SK-N-SH treated with all-trans-retinoic acid at 6 μM for 48 hours (cell line): ENCODE measurements around the gene TMEM132D.

ENCODE experiments used
- ATAC-seq: fragments of 200-7000 bp; cut with Tn5 transposase; 3 replicates; pipeline ENCODE4 v1.9.1; 2020; ENCODE audit warnings: mild to moderate bottlenecking, moderate library complexity
- ARNTL ChIP-seq: fragments of 450-650 bp; formaldehyde crosslinking; IDR thresholded peaks from 2 replicates; pipeline ENCODE4 v1.5.0; 2020; ENCODE audit warnings: low read depth, mild to moderate bottlenecking, moderate library complexity, borderline replicate concordance
- BACH2 ChIP-seq: fragments of 250-450 bp; sonication (Bioruptor Pico); IDR thresholded peaks from 2 replicates; pipeline ENCODE4 v1.9.0; 2021; ENCODE audit warnings: mild to moderate bottlenecking, borderline replicate concordance
- CSDC2 ChIP-seq: fragments of 250-450 bp; sonication (Bioruptor Pico); IDR thresholded peaks from 2 replicates; pipeline ENCODE4 v1.5.0; 2020; ENCODE audit warnings: mild to moderate bottlenecking, moderate library complexity
- CSRNP3 ChIP-seq: fragments of 250-450 bp; sonication (Bioruptor Pico); IDR thresholded peaks from 2 replicates; pipeline ENCODE4 v1.5.1; 2021; ENCODE audit warnings: mild to moderate bottlenecking, moderate library complexity
- ESRRG ChIP-seq: fragments of 250-450 bp; sonication (Bioruptor Pico); IDR thresholded peaks from 2 replicates; pipeline ENCODE4 v1.6.1; 2021; ENCODE audit warnings: mild to moderate bottlenecking
- ISL1 ChIP-seq: fragments of 250-450 bp; sonication (Bioruptor Pico); IDR thresholded peaks from 2 replicates; pipeline ENCODE4 v2.1.2; 2022; ENCODE audit warnings: mild to moderate bottlenecking, moderate library complexity
- OSR1 ChIP-seq: fragments of 250-450 bp; sonication (Bioruptor Pico); IDR thresholded peaks from 2 replicates; pipeline ENCODE4 v1.8.0; 2022; ENCODE audit warnings: moderate library complexity, mild to moderate bottlenecking, inconsistent platforms
- PATZ1 ChIP-seq: fragments of 250-450 bp; sonication (Bioruptor Pico); IDR thresholded peaks from 2 replicates; pipeline ENCODE4 v1.8.0; 2020; ENCODE audit warnings: mild to moderate bottlenecking, moderate library complexity, borderline replicate concordance
- POU6F1 ChIP-seq: fragments of 250-450 bp; sonication (Bioruptor Pico); IDR thresholded peaks from 2 replicates; pipeline ENCODE4 v1.8.0; 2021; ENCODE audit warnings: low read depth, mild to moderate bottlenecking, moderate library complexity, borderline replicate concordance
- PPARA ChIP-seq: fragments of 250-450 bp; sonication (Bioruptor Pico); IDR thresholded peaks from 2 replicates; pipeline ENCODE4 v1.5.0; 2020; ENCODE audit warnings: mild to moderate bottlenecking, borderline replicate concordance
- RARB ChIP-seq: fragments of 250-450 bp; sonication (Bioruptor Pico); IDR thresholded peaks from 2 replicates; pipeline ENCODE4 v1.8.0; 2021; ENCODE audit warnings: mild to moderate bottlenecking, moderate library complexity
- SNAI2 ChIP-seq: fragments of 250-450 bp; sonication (Bioruptor Pico); IDR thresholded peaks from 2 replicates; pipeline ENCODE4 v1.5.0; 2020; ENCODE audit warnings: mild to moderate bottlenecking, moderate library complexity
- TCF4 ChIP-seq: fragments of 250-450 bp; sonication (Bioruptor Pico); IDR thresholded peaks from 2 replicates; pipeline ENCODE4 v1.8.0; 2021; ENCODE audit warnings: mild to moderate bottlenecking, moderate library complexity, borderline replicate concordance
- TOX ChIP-seq: fragments of 250-450 bp; sonication (Bioruptor Pico); IDR thresholded peaks from 2 replicates; pipeline ENCODE4 v1.8.0; 2021; ENCODE audit warnings: mild to moderate bottlenecking, moderate library complexity, borderline replicate concordance
- ZC3H10 ChIP-seq: fragments of 250-450 bp; sonication (Bioruptor Pico); IDR thresholded peaks from 2 replicates; pipeline ENCODE4 v1.5.1; 2021; ENCODE audit warnings: mild to moderate bottlenecking, moderate library complexity
- ZFP30 ChIP-seq: fragments of 450-650 bp; formaldehyde crosslinking; IDR thresholded peaks from 2 replicates; pipeline ENCODE4 v1.5.0; 2022; ENCODE audit warnings: mild to moderate bottlenecking, moderate library complexity
- ZNF70 ChIP-seq: fragments of 450-650 bp; formaldehyde crosslinking; IDR thresholded peaks from 2 replicates; pipeline ENCODE4 v1.5.0; 2020; ENCODE audit warnings: mild to moderate bottlenecking, moderate library complexity
- ZNF8 ChIP-seq: fragments of 450-650 bp; formaldehyde crosslinking; IDR thresholded peaks from 2 replicates; pipeline ENCODE4 v1.5.0; 2020; ENCODE audit warnings: mild to moderate bottlenecking, moderate library complexity

Gene TMEM132D

GRCh38 chr12:129696405-129696804 lies 207.4 kb downstream of the TMEM132D start (continued):
- no peak for TF ChIP-seq POU6F1 (CRISPR knock-in tag)
- TF ChIP-seq, all 23 proteins: peak for 0

- ATAC-seq = no peak
- TF ChIP-seq ISL1 (CRISPR knock-in tag) = no peak
- no peak for TF ChIP-seq SNAI2
- TF ChIP-seq CSRNP3 (CRISPR knock-in tag) = no peak
- TF ChIP-seq POU6F1 (CRISPR knock-in tag) = no peak
- no peak for TF ChIP-seq ZNF70 (CRISPR knock-in tag)
- TF ChIP-seq ZNF8 = no peak
- no peak for TF ChIP-seq ZFP30
- TF ChIP-seq OSR1 (CRISPR knock-in tag) = no peak
- TF ChIP-seq ESRRG (CRISPR knock-in tag) = no peak
- no peak for TF ChIP-seq PPARA (CRISPR knock-in tag)
- TF ChIP-seq TCF4 (CRISPR knock-in tag) = no peak
- TF ChIP-seq ZC3H10 = no peak
- TF ChIP-seq ARNTL (CRISPR knock-in tag) = no peak
- TF ChIP-seq TOX (CRISPR knock-in tag) = no peak
- TF ChIP-seq RARB = no peak
Observed at GRCh38 chr12:129693731-129694130, 210.1 kb downstream of the TMEM132D start.

GRCh38 chr12:129687731-129688130 lies 216.1 kb downstream of the TMEM132D start:
- no peak for ATAC-seq

More at GRCh38 chr12:129687731-129688130, 216.1 kb downstream of the TMEM132D start:
- TF ChIP-seq ZNF70 (CRISPR knock-in tag) (no peak), PPARA (CRISPR knock-in tag) (no peak), OSR1 (CRISPR knock-in tag) (no peak), ISL1 (CRISPR knock-in tag) (no peak), CSDC2 (CRISPR knock-in tag) (no peak), ZC3H10 (no peak), TOX (CRISPR knock-in tag) (no peak), PATZ1 (CRISPR knock-in tag) (no peak), RARB (no peak), ESRRG (CRISPR knock-in tag) (no peak), ARNTL (CRISPR knock-in tag) (no peak), ZNF8 (no peak), BACH2 (CRISPR knock-in tag) (no peak), POU6F1 (CRISPR knock-in tag) (no peak)
